ENCODE data around the gene KRTAP9-1. TPM values are rescaled to one million over a fixed set of nuclear protein-coding genes. Genes with fewer than 3 reads are reported as not detected.
"Not testable (repeated sequence)": the region's sequence is repeated elsewhere in the genome, so short reads cannot be mapped to it uniquely, and the experiment has no call there.

Gene KRTAP9-1
- total RNA-seq, 1 donor from 2014 or later, result not detected

DNA sequence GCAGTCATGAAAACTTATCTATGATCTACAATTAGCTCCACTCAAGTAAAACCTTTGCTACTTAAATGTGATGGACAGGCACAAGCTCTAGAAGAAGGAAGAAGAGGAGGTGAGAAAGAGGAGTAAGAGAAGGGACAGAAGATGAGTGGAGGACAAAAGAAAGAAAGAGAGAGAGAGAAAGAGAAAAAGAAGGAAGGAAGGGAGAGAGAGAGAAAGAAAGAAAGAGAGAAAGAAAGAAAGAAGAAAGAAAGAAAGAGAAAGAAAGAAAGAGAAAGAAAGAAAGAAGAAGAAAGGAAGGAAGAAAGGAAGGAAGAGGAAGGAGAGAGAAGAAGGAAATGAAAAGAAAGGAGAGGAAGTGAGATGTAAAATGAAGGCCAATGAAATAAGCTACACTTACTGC, 40.4 kb downstream of the KRTAP9-1 start:
- intact Hi-C loops (cut with micrococcal nuclease), result no loop called here

DNA sequence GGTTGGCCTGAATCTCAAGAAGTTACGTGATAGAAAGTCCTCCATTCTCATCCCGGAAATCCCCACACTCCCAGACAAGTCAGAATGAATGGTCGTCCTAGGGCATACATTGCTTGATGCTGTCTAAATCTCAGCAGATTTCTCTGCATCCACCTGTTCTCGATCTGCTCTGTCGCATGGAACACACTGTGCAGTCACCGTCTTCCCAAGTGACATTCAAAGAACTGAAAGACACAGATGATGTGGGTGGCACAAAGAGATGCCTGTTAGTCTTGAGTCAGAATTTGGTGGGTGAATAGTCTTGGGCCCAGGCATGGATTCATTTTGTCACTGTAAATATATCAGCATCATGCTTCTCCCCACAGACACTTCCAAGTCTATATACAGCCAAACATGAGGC, 42.0 kb downstream of the KRTAP9-1 start:
- H3K4me3 ChIP-seq, result no peak overlapping the region
- no peak for TF ChIP-seq CTCF (IDR thresholded peaks at IDR 0.05; ENCODE audit: borderline replicate concordance)
- H3K36me3 ChIP-seq, result no peaks in the 10 kb centered on the region
- H3K27me3 ChIP-seq (ENCODE audit: low read depth), result peaks cover 66% of the 10 kb centered on the region
- no peaks in the 10 kb centered on the region for H3K4me1 ChIP-seq
- no peak overlapping the region for H3K27ac ChIP-seq (replicated peaks)
- no peaks in the 10 kb centered on the region for H3K9me3 ChIP-seq (replicated peaks)
- DNase-seq, result no peak
- intact Hi-C loops (cut with micrococcal nuclease), result no loop called here

More for the DNA sequence above, 40.4 kb downstream of the KRTAP9-1 start:
- DNase-seq, result no peak
- no peak for TF ChIP-seq CTCF (IDR thresholded peaks at IDR 0.05; ENCODE audit: borderline replicate concordance)
- no peak overlapping the region for H3K27ac ChIP-seq (replicated peaks)
- no peaks in the 10 kb centered on the region for H3K9me3 ChIP-seq (replicated peaks)
- H3K36me3 ChIP-seq, result no peaks in the 10 kb centered on the region
- H3K4me3 ChIP-seq, result no peak overlapping the region
- no peaks in the 10 kb centered on the region for H3K4me1 ChIP-seq
- H3K27me3 ChIP-seq (ENCODE audit: low read depth), result peaks cover 75% of the 10 kb centered on the region

DNA sequence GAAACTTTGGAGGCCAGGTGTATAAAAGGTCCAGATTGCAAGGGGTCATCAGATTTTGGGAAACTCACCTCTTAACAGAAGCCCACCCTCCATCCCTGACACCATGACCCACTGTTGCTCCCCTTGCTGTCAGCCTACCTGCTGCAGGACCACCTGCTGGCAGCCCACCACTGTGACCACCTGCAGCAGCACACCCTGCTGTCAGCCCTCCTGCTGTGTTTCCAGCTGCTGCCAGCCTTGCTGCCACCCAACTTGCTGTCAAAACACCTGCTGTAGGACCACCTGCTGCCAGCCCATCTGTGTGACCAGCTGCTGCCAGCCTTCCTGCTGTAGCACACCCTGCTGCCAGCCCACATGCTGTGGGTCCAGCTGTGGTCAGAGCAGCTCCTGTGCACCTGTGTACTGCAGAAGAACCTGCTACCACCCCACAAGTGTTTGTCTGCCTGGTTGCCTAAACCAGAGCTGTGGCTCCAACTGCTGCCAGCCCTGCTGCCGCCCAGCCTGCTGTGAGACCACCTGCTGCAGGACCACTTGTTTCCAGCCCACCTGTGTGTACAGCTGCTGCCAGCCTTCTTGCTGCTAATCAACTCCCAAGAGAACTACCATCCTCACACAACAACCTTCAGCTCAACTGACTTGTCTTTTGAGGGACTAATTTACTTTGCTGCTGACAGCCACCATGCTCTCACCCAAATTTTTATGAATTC, 42.9 kb downstream of the KRTAP9-1 start, which contains the start of gene KRTAP9-3:
KRTAP9-3 (plus strand) TSS at position 51 of the 707 bp plus-strand sequence; CDS start at position 104, 53 bp downstream.
- intact Hi-C loops (cut with micrococcal nuclease); DNase-seq; H3K27ac ChIP-seq (replicated peaks); H3K4me3 ChIP-seq; H3K36me3 ChIP-seq; H3K9me3 ChIP-seq (replicated peaks); H3K4me1 ChIP-seq: not testable (repeated sequence)
- peaks cover 65% of the 10 kb centered on the region for H3K27me3 ChIP-seq (ENCODE audit: low read depth)

- H3K4me3 ChIP-seq; intact Hi-C loops (cut with micrococcal nuclease); DNase-seq; H3K9me3 ChIP-seq (replicated peaks); H3K4me1 ChIP-seq; H3K36me3 ChIP-seq; H3K27ac ChIP-seq (replicated peaks): not testable (repeated sequence)
- H3K27me3 ChIP-seq (ENCODE audit: low read depth), result peaks cover 48% of the 10 kb centered on the region
Measured at GRCh38 chr17:41237116-41237515, 47.4 kb downstream of the KRTAP9-1 start.

DNA sequence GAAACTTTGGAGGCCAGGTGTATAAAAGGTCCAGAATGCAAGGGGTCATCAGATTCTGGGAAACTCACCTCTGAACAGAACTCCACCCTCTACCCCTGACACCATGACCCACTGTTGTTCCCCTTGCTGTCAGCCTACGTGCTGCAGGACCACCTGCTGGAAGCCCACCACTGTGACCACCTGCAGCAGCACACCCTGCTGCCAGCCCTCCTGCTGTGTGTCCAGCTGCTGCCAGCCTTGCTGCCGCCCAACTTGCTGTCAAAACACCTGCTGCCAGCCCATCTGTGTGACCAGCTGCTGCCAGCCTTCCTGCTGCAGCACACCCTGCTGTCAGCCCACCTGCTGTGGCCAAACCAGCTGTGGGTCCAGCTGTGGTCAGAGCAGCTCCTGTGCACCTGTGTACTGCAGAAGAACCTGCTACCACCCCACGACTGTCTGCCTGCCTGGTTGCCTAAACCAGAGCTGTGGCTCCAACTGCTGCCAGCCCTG, 48.3 kb downstream of the KRTAP9-1 start, which contains the start of gene KRTAP9-8:
KRTAP9-8 (plus strand) TSS at position 51 of the 489 bp plus-strand sequence; CDS start at position 104, 53 bp downstream.
- H3K4me3 ChIP-seq; intact Hi-C loops (cut with micrococcal nuclease); H3K4me1 ChIP-seq; H3K36me3 ChIP-seq; DNase-seq; H3K9me3 ChIP-seq (replicated peaks); H3K27ac ChIP-seq (replicated peaks): not testable (repeated sequence)
- peaks cover 40% of the 10 kb centered on the region for H3K27me3 ChIP-seq (ENCODE audit: low read depth)

Other genes with a start within 250 kb of the KRTAP9-1 start
- not detected for gene KRT39, start 222.9 kb upstream of the KRTAP9-1 start, total RNA-seq
- not detected for gene KRT40, start 205.6 kb upstream of the KRTAP9-1 start, total RNA-seq
- not detected for gene KRTAP3-3, start 195.7 kb upstream of the KRTAP9-1 start, total RNA-seq
- not detected for gene KRTAP3-2, start 190.0 kb upstream of the KRTAP9-1 start, total RNA-seq
- not detected for gene KRTAP3-1, start 180.8 kb upstream of the KRTAP9-1 start, total RNA-seq
- not detected for gene KRTAP1-5, start 162.7 kb upstream of the KRTAP9-1 start, total RNA-seq
- not detected for gene KRTAP1-4, start 159.7 kb upstream of the KRTAP9-1 start, total RNA-seq
- not detected for gene KRTAP1-3, start 155.0 kb upstream of the KRTAP9-1 start, total RNA-seq
- gene KRTAP1-1, start 148.4 kb upstream of the KRTAP9-1 start, total RNA-seq, result not detected
- not detected for gene KRTAP2-1, start 142.6 kb upstream of the KRTAP9-1 start, total RNA-seq
- not detected for gene KRTAP2-2, start 134.7 kb upstream of the KRTAP9-1 start, total RNA-seq
- gene KRTAP2-3, start 129.8 kb upstream of the KRTAP9-1 start, total RNA-seq, result not detected
- gene KRTAP2-4, start 124.0 kb upstream of the KRTAP9-1 start, total RNA-seq, result not detected
- gene KRTAP4-7, start 105.7 kb upstream of the KRTAP9-1 start, total RNA-seq, result not detected
- gene KRTAP4-8, start 91.7 kb upstream of the KRTAP9-1 start, total RNA-seq, result not detected
- not detected for gene KRTAP4-16, start 87.7 kb upstream of the KRTAP9-1 start, total RNA-seq
- gene KRTAP4-9, start 84.5 kb upstream of the KRTAP9-1 start, total RNA-seq, result not detected
- gene KRTAP4-11, start 71.5 kb upstream of the KRTAP9-1 start, total RNA-seq, result not detected
- not detected for gene KRTAP4-12, start 65.7 kb upstream of the KRTAP9-1 start, total RNA-seq
- not detected for gene KRTAP4-6, start 49.3 kb upstream of the KRTAP9-1 start, total RNA-seq
- gene KRTAP4-5, start 40.1 kb upstream of the KRTAP9-1 start, total RNA-seq, result not detected
- not detected for gene KRTAP4-4, start 29.1 kb upstream of the KRTAP9-1 start, total RNA-seq
- not detected for gene KRTAP4-3, start 21.7 kb upstream of the KRTAP9-1 start, total RNA-seq
- not detected for gene KRTAP4-2, start 11.7 kb upstream of the KRTAP9-1 start, total RNA-seq
- gene KRTAP4-1, start 5.0 kb upstream of the KRTAP9-1 start, total RNA-seq, result not detected
- not detected for gene KRTAP9-2, start 36.8 kb downstream of the KRTAP9-1 start, total RNA-seq
- gene KRTAP9-3, start 42.6 kb downstream of the KRTAP9-1 start, total RNA-seq, result not detected
- gene KRTAP9-8, start 48.1 kb downstream of the KRTAP9-1 start, total RNA-seq, result not detected
- not detected for gene KRTAP9-4, start 59.8 kb downstream of the KRTAP9-1 start, total RNA-seq
- not detected for gene KRTAP9-9, start 65.5 kb downstream of the KRTAP9-1 start, total RNA-seq
- not detected for gene KRTAP9-6, start 75.5 kb downstream of the KRTAP9-1 start, total RNA-seq
- gene KRTAP9-7, start 85.8 kb downstream of the KRTAP9-1 start, total RNA-seq, result not detected
- not detected for gene KRTAP29-1, start 113.0 kb downstream of the KRTAP9-1 start, total RNA-seq
- not detected for gene KRTAP16-1, start 119.4 kb downstream of the KRTAP9-1 start, total RNA-seq
- not detected for gene KRTAP17-1, start 125.8 kb downstream of the KRTAP9-1 start, total RNA-seq
- not detected for gene KRT33A, start 160.9 kb downstream of the KRTAP9-1 start, total RNA-seq
- gene KRT33B, start 179.9 kb downstream of the KRTAP9-1 start, total RNA-seq, result not detected
- gene KRT34, start 192.4 kb downstream of the KRTAP9-1 start, total RNA-seq, result not detected
- gene KRT31, start 207.7 kb downstream of the KRTAP9-1 start, total RNA-seq, result not detected
- not detected for gene KRT37, start 234.7 kb downstream of the KRTAP9-1 start, total RNA-seq